T-helper 1 cell treated with Interleukin-12 subunit alpha and Interleukin-12 subunit beta and Interleukin-4 antibody, amounts not matched to agents 30 μg/mL and 1 μg/mL, for 36 hours (primary cell): Measurements from ENCODE around the gene RNF138.

Experiments
- H3K27ac Mint-ChIP-seq: one replicate; pipeline ENCODE4 v1.8.0; 2021; ENCODE audit warnings: mild to moderate bottlenecking, mixed read lengths
- H3K27me3 Mint-ChIP-seq: one replicate; pipeline ENCODE4 v1.8.0; 2021; ENCODE audit warnings: low read depth, mixed read lengths
- H3K36me3 Mint-ChIP-seq: one replicate; pipeline ENCODE4 v1.8.0; 2021; ENCODE audit warnings: low read depth, mixed read lengths
- H3K4me1 Mint-ChIP-seq: one replicate; pipeline ENCODE4 v1.8.0; 2021; ENCODE audit warnings: low read depth, mixed read lengths
- H3K4me3 Mint-ChIP-seq: one replicate; pipeline ENCODE4 v1.8.0; 2021; ENCODE audit warnings: mild to moderate bottlenecking, moderate library complexity, mixed read lengths
- H3K9me3 Mint-ChIP-seq: one replicate; pipeline ENCODE4 v1.8.0; 2021; ENCODE audit warnings: mixed read lengths

Gene RNF138, protein sequence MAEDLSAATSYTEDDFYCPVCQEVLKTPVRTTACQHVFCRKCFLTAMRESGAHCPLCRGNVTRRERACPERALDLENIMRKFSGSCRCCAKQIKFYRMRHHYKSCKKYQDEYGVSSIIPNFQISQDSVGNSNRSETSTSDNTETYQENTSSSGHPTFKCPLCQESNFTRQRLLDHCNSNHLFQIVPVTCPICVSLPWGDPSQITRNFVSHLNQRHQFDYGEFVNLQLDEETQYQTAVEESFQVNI

DNA sequence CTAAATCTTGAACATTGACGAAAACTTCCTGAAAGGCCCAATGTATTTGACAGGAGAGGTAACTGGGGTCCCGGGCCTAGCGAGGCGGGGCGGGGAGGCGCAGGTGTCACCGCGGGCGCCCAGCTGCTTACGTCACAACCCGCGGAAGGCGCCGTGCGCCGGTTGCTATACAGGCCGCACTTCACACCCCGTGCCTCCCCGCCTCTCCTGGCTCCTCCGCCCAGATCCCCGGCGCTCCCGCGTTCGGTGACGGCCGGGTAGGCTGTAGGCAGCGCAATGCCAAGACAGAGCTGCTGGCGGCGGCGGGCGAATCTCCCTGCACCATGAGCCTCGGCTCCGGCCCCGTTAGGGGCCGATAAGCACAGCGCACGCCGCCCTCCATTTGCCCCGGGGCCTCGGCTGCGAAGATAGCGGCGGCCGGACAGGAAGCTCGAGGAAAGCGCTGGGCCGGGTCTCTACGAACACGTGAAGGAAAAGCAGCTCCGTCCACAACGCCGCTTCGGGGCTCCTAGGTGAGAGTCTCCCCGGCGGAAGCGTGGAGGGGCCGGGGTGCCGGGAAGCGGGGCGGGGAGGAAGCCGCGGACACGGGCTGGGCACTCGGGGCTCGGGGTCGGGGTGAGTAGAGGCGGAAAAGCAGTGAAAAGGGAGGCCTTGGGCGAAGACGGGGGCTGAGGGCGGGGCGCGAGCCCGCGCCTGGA is at the start of gene RNF138:
TSS of gene RNF138 (plus strand) at position 151 of the 698 bp plus-strand sequence. CDS start 903 bp downstream, outside the sequence.
- Mint-ChIP-seq H3K4me3 (peak within 1 kb of the TSS; percentile 93), H3K27me3 (no peaks in the 10 kb centered on the region), H3K27ac (peak within 1 kb of the TSS; percentile 95), H3K36me3 (peaks cover 34% of the 10 kb centered on the region), H3K9me3 (no peaks in the 10 kb centered on the region), H3K4me1 (peaks cover 41% of the 10 kb centered on the region)

DNA sequence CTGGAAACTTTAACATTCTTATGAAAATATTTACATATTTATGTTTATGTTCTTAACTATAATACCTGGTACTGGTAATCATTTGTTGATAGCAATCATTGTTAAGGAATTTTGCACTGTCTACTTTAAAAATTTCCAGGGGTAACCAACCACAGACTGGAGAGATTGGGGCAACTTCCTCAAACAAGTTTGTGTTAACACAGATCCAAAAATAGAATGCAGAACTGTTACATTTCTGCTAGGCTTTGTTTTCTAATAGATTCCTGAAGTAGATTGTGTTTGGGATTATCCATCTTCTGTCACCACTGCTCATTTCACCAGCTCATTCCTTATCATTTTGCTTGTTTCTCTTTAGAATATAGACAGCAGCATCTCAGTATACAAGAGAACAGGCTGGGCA is 49.3 kb upstream of the RNF138 start:
- peak overlapping the region; percentile 12 for H3K27ac Mint-ChIP-seq
- H3K9me3 Mint-ChIP-seq = no peaks in the 10 kb centered on the region
- H3K4me3 Mint-ChIP-seq = peak overlapping the region; percentile 4
- peaks cover 32% of the 10 kb centered on the region for H3K4me1 Mint-ChIP-seq
- no peaks in the 10 kb centered on the region for H3K27me3 Mint-ChIP-seq
- H3K36me3 Mint-ChIP-seq = peaks cover 54% of the 10 kb centered on the region

DNA sequence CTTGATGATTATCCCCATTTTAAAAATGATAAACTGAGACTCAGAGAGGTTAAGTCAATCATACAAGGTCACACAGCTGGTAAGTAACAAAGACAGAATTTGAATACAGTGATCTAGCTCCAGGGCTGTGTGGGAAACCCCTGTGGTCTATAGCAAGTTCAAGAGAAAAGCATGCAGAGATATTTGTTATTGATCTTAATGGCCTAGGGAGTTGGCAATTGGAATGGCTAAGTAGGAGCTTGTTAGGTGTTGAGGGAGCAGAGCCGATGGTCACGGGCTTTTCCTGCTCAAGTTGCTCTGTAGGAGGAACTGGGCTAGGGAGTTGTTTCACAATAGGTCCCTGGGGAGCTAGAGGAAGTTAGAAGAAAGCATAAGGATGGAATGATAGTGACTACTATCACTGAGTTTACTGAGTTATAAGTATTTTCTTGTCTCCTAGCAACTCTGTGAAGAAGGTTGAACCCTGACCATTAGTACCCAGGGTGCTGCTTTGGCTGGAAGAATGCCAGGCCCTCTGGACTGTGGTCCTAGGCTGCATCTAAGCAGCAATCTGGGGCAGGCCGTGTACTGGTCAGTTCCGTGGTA is 43.1 kb upstream of the RNF138 start:
- Mint-ChIP-seq H3K36me3 (peaks cover 36% of the 10 kb centered on the region), H3K4me1 (peaks cover 25% of the 10 kb centered on the region), H3K27ac (peak overlapping the region; percentile 87), H3K27me3 (no peaks in the 10 kb centered on the region), H3K9me3 (no peaks in the 10 kb centered on the region), H3K4me3 (peak overlapping the region; percentile 58)

DNA sequence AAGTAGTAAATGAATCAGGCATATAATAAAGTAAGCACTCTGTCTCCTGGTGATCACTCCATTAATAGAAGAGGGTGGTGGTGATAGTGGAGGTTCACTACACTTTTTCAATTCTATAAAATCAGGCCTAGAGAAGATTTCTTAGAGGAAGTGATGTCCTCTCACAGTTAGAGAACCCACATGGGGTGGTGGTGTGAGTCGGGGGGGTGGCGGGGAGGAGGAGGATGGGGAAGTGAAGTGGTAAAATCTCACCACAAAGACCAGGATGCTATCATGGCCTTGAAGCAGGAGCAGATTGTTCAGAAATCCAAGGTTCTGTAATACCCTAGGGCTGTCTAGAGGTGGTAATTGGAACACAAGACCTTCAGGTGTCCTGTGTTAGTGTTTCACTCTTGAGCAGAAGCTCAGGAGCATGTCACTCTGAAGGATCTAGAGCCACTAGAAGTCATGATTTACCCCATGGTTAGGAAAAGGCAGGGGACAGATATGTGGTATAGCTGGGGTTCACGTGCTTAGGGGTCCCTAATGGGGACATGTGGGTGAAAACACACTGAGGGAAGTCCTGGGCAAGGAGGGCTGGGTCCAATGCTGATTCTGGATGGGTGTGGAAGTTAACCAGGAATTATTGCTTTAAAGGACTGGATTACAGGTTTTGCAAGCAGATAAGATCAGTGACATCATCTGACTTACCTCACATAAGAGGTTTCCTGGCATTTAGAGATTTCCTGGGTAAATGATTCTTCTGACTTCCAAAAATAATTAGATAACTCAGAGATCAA is 42.1 kb upstream of the RNF138 start:
- H3K36me3 Mint-ChIP-seq = peaks cover 38% of the 10 kb centered on the region
- peaks cover 25% of the 10 kb centered on the region for H3K4me1 Mint-ChIP-seq
- no peaks in the 10 kb centered on the region for H3K9me3 Mint-ChIP-seq
- peak overlapping the region; percentile 65 for H3K4me3 Mint-ChIP-seq
- H3K27me3 Mint-ChIP-seq = no peaks in the 10 kb centered on the region
- H3K27ac Mint-ChIP-seq = peak overlapping the region; percentile 86

DNA sequence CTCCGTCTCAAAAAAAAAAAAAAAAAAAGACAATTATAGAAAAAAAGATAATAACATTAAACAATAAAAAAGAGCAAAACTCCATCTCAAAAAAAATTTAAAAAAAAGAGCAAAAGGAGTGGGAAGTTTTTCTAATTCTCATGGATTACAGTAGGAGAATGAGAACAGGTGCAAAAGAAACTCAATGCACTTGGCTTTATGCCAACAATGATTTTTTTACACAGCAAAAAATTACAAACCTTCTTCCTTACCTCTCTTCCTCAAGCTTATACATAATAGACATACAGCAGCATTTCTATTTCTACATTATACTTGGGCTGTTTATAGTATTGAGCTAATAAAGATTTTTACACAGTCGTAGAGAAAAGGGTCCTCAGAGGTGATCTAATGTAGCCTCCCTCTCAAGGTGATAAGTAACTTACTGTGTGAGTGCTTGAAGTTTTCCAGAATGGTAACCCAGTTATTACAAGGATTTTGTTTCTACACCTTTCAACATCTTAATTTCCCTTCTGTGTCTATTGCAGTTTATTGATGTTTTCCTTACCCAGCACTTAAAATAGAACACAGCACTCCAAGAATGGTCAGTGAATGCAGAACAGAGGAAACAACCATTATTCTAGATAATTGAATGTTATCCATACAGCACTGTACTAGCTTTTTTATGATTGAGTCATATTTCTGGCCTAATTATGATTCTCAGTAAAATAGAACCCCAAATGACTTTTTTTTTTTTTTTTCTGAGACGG is 34.9 kb upstream of the RNF138 start:
- H3K4me1 Mint-ChIP-seq = peaks cover 32% of the 10 kb centered on the region
- H3K27me3 Mint-ChIP-seq = no peaks in the 10 kb centered on the region
- H3K27ac Mint-ChIP-seq = no peak overlapping the region
- peaks cover 48% of the 10 kb centered on the region for H3K36me3 Mint-ChIP-seq
- no peak overlapping the region for H3K4me3 Mint-ChIP-seq
- H3K9me3 Mint-ChIP-seq = no peaks in the 10 kb centered on the region

DNA sequence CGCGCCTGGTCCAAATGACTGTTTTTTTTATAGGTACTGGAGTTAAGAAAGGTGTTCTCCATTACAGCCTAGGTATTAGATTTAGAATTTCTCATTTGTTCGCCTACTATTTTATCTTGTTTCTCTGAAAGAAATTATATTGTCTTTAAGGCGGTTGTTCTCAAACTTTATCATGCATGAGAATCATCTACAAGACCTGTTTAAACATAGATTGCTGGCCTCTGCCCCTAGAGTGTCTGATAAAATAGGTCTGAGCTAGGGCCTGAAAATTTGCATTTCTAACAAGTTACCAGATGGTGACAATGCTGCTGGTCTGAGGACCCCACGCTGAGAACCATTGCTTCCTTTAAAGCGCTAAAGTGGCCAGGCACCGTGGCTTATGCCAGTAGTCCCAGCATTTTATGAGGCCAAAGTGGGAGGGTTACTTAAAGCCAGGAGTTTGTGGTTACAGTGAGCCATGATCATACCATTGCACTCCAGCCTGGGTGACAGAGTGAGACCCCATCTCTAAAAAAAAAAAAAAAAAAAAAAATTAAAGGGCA is 34.0 kb upstream of the RNF138 start:
- Mint-ChIP-seq H3K9me3 (no peaks in the 10 kb centered on the region), H3K27me3 (no peaks in the 10 kb centered on the region), H3K4me1 (peaks cover 32% of the 10 kb centered on the region), H3K27ac (no peak overlapping the region), H3K4me3 (no peak overlapping the region), H3K36me3 (peaks cover 50% of the 10 kb centered on the region)

DNA sequence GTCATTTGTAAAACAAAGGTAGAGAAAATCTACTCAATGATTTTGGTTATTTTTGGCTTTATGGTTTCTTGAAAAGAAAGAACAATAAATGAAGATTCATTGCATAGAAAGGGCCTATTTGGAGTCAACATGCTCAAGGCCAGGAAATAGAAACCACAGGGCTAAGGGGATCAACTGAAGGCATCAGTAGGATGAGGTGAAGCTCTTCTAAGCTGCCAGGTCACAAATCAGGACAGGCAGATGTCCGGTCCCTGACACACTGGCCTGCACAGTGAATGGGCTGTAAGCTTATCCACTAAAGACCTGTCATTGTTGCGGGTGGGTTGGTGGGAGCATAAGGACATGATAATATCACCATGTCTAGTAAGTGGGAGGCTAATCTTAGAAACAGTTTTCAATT is 31.6 kb upstream of the RNF138 start:
- H3K36me3 Mint-ChIP-seq = peaks cover 48% of the 10 kb centered on the region
- no peak overlapping the region for H3K27ac Mint-ChIP-seq
- no peaks in the 10 kb centered on the region for H3K9me3 Mint-ChIP-seq
- H3K4me3 Mint-ChIP-seq = no peak overlapping the region
- H3K4me1 Mint-ChIP-seq = peaks cover 32% of the 10 kb centered on the region
- H3K27me3 Mint-ChIP-seq = no peaks in the 10 kb centered on the region

DNA sequence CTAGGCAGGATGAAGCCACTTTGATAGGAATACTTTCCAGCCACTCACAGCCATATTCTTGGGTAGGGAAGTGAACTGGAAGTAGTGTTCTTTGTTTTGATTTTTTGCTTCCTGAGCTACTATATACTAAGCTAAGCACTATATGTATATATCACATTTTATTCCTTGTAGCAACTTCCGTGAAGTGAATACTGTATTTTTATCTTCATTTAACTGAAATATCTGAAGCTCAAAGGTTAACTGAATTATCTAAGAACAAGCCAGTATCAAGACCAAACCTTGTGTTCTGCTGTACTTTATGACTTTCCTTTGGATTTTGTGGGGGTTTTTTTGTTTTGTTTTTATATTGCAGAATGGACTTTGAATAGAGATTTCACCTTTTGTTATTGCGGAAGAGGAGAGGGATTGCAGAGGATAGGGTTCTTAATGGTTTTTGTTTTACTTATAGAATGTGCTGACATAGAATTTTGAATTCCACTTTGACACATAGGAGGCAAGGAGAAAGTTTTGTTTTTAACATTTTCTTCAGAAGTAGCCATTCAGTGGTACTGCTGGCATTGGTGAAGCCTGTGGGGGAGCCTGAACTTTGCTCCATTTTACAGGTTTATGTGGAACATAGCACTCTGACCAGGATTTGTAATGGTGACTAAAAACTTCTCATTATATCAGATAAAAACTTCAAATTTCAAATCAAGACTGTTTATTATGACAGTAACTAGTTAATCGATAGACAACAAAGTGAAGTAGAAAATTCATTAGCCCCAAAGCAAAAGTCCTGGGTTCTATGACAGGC is 24.1 kb upstream of the RNF138 start:
- H3K36me3 Mint-ChIP-seq = peaks cover 32% of the 10 kb centered on the region

DNA sequence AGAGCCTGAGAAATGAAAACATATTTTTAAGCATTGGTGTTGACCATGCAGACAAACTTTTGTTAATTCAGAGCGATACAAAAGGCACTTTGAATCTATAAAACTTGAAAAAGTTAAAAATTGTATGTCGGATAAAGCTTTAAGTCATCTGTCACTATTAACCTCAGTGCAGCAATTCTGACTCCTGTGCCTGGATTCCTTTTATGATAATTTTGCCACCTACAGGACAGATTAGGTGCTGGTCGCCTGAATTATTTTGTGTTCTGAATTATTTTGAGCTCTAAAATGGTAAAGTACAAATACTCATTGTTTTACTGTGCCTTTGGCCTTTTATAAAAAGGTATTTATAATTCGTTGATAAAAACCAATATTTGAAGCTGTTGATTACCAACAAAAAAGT is 19.4 kb upstream of the RNF138 start:
- H3K27ac Mint-ChIP-seq = no peak overlapping the region
- peaks cover 44% of the 10 kb centered on the region for H3K36me3 Mint-ChIP-seq
- no peaks in the 10 kb centered on the region for H3K9me3 Mint-ChIP-seq
- H3K27me3 Mint-ChIP-seq = no peaks in the 10 kb centered on the region
- H3K4me1 Mint-ChIP-seq = peaks cover 17% of the 10 kb centered on the region
- no peak overlapping the region for H3K4me3 Mint-ChIP-seq

More for the DNA sequence above, 24.1 kb upstream of the RNF138 start:
- H3K9me3 Mint-ChIP-seq = no peaks in the 10 kb centered on the region
- no peak overlapping the region for H3K27ac Mint-ChIP-seq
- no peaks in the 10 kb centered on the region for H3K27me3 Mint-ChIP-seq
- H3K4me1 Mint-ChIP-seq = peaks cover 3% of the 10 kb centered on the region
- H3K4me3 Mint-ChIP-seq = no peak overlapping the region

DNA sequence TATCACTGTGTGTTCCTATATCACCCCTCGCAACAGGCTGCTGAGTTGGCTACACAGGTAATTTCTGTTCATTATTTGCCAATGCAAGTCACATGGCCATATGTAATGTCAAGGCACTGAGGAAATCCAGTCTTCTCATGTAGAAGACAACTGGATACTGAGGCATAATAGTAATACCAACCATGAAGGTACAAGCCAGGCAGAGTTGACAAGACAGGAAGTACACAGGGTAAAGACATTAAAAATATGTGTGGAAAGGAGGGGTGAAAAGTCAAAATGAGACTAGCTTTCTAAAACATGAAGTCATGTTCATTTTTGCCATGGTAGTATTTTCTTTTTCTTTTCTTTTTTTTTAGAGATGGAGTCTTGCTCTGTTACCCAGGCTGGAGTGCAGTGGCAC is 17.5 kb upstream of the RNF138 start:
- Mint-ChIP-seq H3K36me3 (peaks cover 38% of the 10 kb centered on the region), H3K27me3 (no peaks in the 10 kb centered on the region)

DNA sequence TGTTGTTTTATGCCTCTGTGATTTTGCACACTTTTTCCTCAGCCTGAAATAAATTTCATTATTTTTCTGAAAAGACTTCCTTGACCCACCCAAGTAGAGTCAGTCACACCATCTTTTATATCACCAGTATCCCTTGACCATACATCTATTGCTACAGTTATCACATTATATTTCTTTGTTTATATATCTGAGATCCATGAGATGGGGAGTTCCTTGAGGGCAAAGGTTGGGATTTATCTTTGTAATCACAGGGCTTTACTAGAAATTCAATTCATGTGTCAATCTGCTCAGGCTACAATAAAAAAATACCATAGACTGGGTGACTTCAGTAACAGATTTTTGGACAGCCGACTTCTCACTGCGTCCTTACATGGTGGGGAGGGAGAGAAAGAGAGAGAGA is 12.8 kb upstream of the RNF138 start:
- Mint-ChIP-seq H3K4me1 (peaks cover 19% of the 10 kb centered on the region), H3K36me3 (peaks cover 23% of the 10 kb centered on the region), H3K4me3 (no peak overlapping the region), H3K27ac (no peak overlapping the region), H3K27me3 (peaks cover 3% of the 10 kb centered on the region), H3K9me3 (no peaks in the 10 kb centered on the region)

More for the DNA sequence above, 17.5 kb upstream of the RNF138 start:
- H3K27ac Mint-ChIP-seq = no peak overlapping the region
- H3K9me3 Mint-ChIP-seq = no peaks in the 10 kb centered on the region
- no peak overlapping the region for H3K4me3 Mint-ChIP-seq
- H3K4me1 Mint-ChIP-seq = peaks cover 14% of the 10 kb centered on the region

DNA sequence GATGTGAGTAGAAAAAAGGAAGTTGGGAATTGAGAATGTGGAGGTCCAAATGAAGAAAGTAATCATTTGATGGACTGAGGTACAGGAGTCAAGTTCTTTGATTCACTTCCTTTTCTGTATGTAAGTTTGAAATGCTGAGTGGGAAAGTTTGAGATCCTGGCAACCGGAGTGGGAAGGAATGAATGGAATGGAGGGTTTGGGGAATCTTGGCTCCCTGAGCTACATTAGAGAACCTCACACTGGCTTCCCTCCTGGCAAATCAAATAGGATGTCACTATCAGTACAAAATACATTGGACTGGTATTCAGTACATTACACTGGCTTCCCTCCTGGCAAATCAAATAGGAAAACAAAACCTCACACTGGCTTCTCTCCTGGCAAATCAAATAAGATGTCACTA is 9.8 kb upstream of the RNF138 start:
- H3K9me3 Mint-ChIP-seq = no peaks in the 10 kb centered on the region
- H3K27me3 Mint-ChIP-seq = peaks cover 3% of the 10 kb centered on the region
- H3K27ac Mint-ChIP-seq = no peak overlapping the region
- H3K36me3 Mint-ChIP-seq = peaks cover 11% of the 10 kb centered on the region
- H3K4me3 Mint-ChIP-seq = no peak overlapping the region
- H3K4me1 Mint-ChIP-seq = peaks cover 26% of the 10 kb centered on the region

DNA sequence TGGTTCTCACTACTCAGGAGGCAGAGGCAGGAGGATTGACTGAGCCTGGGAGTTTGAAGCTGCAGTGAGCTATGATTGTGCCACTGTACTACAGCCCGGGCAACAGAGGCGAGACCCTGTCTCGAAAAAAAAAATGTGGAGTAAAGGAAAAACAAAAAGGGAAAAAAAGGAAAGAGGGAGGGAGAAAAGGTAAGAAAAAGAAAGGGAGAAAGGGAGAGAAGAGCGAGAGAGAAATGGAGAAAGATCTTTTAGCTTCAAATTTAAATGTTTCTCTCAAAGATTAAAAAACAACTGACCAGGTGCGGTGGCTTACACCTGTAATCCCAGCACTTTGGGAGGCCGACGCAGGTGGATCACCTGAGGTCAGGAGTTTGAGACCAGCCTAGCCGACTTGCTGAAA is 7.9 kb upstream of the RNF138 start:
- Mint-ChIP-seq H3K27ac (peak overlapping the region; percentile 78), H3K9me3 (no peaks in the 10 kb centered on the region), H3K36me3 (peaks cover 14% of the 10 kb centered on the region), H3K4me1 (peaks cover 32% of the 10 kb centered on the region), H3K4me3 (peak overlapping the region; percentile 35), H3K27me3 (peaks cover 3% of the 10 kb centered on the region)
